GM21723 (cell line): Measurements from ENCODE around the gene SDR42E1.
"Not testable (repeated sequence)": the region's sequence is repeated elsewhere in the genome, so short reads cannot be mapped to it uniquely, and the experiment has no call there.

Experiments used
- ATAC-seq: cut with Tn5 transposase; IDR thresholded peaks from one replicate; pipeline ENCODE4 v1.9.1; 2021; ENCODE audit warnings: mild to moderate bottlenecking, moderate library complexity; ENCODE audit not compliant: unreplicated experiment

SDR42E1 gene

DNA sequence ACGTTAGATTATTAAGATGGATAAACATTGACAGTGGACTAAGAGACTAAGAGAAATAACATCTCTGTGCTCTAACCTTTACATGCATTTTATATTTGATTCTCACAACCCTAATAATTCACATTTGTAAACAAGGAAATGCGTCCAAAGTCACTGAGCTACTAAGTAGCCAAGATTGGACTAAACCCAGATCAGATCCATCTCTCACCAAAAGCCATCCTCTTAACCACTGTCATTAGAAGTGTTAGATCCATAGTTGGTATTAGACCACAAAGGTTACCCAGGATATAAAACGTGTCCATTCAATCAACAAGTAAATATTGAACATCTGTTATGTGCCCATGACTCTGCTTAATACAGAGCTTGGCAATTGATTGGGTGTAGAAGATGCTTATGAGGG lies 29.0 kb upstream of the SDR42E1 start:
- ATAC-seq = no peak

DNA sequence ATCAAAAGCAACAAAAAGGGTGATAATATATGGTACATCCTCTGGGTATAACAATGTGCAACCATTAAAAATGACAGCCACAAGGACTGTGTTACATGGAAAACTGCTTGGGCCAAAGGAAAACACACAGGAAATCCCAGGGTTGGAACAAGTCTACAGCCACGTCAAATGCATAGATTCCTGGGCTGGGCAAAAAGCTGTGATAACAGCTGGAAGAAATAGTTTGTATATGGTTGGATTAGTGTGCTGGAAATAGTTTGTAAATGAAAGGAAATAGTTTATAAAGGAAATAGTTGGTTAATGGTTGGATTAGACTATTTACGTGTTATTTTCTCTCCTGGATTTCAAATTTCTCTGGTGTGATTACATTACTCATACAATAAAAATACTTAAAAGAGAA lies 26.4 kb upstream of the SDR42E1 start:
- ATAC-seq = no peak

DNA sequence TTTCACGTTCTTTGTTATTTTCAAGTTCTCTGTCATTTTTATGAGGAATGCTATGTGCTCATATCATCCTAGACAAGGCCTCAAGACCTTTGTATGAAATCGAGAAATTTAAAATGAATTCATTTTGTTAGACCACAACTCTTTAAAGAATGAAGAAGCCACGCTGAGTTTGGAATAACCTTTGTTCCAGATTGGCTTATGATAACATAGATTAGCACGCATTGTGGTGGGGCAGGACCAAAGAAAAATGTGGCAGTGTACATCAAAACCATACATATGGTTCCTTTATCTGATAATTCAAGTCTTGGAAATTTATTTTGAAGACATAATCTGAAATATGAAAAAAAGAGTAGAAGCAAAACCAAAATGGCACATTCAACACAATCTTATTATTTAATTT lies 26.0 kb upstream of the SDR42E1 start:
- ATAC-seq = no peak

DNA sequence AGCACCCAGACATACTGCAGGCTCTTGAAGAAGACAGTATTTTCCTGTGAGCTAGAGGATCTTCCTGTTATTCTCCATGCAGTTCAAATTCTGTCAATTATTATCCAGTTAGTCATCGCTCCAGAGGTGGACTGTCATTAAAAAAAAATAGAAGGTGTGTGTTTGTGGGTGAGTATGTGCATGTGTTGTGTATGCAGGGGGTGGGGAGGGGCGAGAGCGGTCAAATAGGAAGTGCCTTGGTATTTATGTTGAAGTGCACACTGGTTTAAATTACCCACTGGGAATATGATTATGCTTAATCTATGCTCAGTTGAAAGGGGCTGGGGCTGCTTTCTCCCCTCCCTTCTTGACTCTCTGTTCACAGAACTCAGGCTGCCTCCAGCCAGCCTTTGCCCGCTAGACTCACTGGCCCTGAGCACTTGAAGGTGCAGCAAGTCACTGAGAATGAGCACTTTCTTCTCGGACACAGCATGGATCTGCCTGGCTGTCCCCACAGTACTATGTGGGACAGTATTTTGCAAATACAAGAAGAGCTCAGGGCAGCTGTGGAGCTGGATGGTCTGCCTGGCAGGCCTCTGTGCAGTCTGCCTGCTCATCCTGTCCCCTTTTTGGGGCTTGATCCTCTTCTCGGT lies 23.8 kb upstream of the SDR42E1 start, which contains the start of gene HSD17B2:
Gene HSD17B2, plus strand, starts transcription at position 273 of the 632 bp plus-strand sequence. Its CDS starts 172 bp downstream, at position 445.
- ATAC-seq = no peak

DNA sequence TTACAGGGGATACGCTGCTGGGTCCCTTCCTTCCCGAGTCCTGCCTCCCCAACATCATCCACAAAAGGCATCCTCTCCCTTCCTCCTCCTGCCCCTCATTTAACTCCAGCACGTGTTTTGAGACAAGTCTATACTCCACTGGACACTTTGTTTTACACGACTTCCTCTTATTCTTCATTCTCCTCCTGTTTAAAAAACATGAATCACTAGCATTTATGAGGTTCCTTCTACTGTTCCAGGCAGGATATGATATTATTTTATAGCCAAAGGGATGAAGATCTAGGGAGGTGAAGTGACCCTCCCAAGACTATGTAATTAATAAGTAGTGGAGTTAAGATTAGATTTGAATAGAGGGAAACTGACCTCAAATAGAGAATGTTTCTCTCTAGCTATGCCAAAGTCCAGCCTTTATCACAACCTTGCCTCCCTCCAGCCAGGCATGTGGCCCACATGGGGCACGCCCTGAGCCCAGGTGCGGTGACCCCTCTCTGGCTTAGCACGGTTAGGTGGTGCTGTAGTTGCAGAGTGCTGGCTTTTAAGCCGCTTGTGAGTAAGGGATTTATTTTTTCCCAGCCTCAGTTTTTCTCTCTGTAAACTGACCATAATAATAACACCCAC lies 22.5 kb upstream of the SDR42E1 start:
- no peak for ATAC-seq

DNA sequence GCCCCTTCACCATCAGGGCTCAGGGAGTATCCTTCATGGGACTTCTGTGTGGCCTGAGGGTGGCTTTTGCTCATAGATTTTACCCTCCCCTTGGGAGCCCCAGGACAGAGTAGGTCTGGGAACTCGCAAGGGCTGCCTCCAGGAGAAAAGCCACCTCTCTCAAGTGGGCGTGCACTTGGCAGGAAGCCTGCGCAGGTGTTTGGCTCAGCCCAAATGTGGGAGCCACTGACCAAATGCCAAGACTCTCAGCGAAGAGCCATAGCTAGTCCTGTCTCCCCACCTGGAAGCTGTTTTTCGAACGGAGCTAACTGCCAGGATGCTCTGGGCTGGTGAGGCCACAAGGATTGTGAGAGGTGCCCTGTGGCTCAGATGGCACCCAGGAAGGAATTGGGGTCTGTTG lies 21.7 kb upstream of the SDR42E1 start:
- ATAC-seq = no peak

DNA sequence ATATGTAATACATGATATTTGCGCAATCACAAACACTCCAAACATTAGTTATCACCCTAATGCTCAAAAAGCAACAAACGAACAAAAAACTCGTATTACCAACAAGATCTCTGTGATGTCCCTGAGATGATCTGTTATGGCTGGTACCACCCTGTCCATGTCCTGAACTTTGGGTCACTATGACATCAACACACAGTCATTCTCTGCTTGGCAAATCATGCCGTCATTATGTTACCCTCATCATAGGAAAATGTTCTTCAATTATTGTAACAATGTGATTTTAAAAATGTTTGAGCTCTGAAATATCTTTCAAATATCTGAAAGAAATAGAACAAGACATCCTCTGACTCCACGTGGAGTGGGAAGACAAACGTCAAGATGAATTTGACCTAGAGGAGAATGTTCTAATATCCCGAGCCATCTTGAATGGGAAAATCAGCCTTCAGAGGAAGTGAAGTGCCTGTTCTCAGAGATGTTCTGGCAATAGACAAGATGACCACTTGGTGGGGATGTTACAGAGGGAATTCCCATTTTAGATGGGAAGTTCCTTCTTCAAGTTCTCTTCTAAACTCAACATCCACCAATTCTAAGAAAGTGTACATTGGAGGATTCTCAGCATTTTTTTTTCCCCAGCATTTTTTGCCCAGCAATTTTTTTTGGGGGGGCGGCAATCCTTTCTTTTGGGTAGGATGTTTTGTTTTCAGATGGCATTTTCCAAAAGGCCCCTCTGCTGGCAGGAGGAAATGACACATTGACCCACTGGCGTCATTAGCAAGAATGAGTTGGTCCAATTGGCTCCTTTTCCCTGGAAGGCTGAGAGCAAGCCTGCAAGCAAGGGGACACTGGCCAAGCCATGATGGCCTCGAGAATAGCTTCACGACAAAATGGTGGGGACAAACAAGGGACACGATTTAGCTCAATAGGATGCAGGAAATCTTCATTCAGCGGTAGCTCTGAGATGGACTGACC lies 20.1 kb upstream of the SDR42E1 start:
- no peak for ATAC-seq

DNA sequence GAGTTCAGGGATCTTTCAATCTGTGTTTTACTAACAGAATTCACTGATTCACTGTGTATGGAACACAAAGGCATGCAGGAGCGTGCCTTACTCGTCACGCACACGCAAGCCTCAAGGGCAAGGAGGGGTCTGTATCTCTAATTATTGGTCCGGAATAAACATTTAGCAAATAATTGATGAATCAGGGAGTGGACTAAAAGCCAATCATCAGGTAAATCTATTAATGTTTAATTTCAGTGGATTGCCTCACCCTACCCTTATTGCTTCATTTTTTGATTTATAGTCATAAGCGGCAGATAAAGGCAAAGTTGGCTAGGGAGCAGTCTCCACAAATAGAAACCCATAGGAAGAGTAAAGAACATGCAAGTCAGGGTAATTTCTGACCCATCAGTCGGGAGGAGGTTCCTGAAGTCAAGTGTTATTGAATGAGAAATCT lies 16.4 kb upstream of the SDR42E1 start:
- no peak for ATAC-seq

DNA sequence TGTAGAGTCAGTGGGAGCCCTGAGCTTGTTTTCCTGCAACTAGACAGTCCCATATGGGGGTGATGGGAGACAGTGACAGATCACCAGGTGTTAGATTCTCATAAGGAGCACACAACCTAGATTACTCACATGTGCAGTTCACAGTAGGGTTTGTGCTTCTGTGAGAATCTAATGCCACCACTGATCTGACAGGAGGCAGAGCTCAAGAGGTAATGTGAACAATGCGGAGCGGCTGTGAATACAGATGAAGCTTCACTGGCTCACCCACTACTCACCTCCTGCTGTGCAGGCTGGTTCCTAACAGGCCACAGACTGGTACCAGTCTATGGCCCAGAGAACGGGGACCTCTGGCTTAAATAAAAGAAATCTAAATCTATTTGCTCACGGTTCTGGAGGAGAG lies 13.6 kb upstream of the SDR42E1 start:
- no peak for ATAC-seq

DNA sequence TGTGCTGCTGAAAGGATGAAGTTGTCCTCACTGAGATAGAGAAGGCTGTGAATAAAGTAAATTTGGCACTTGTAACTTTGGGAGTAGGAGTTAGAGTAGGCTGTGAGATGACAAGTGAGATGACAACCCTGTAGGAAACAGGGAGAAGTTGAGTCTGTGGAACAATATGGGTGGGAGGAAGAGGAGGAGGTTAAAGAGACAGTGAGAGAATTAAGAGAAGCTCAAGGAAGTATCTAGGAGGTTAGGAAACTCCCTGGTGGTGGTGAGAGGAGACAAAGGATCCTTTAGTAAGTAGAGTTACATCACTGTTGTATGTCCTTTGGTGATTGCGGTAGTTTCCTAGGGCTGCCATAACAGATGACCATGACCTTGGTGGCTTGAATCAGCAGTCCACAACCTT lies 13.0 kb upstream of the SDR42E1 start:
- no peak for ATAC-seq

DNA sequence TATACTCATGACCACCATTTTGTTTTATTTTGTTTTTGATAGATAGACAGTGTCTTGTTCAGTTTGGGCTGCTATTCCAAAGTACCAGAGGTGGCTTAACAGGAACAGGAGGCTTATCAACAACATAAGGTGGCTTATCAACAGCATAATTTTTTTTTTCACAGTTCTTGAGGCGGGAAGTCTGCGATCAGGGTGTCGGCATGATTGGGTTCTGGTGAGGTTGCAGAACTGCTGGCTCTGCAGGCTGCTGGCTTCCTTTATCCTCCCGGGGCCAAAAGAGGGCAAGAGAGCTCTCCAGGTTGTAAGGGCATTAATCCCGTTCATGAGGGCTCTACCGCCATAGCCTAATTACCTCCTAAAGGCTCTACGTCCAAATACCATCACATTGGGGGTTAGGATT lies 11.9 kb upstream of the SDR42E1 start:
- no peak for ATAC-seq

DNA sequence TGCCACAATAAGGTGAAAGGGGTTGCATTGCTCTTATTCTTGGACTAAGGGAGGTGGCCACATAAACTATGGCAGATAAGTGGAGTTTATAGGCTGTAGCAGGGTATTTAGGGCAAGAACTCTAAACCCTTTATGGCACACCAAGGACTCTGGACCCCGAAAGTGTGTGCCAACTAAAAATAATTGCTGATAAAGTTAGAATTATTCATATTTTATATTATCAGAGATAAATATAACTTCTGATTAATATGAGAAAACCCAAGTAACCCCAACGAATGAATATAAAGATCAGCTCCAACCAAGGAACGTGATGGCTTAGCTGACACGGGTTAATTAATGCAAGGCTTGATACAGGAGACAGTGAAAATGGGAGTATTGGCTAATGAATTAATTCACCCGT lies 8.8 kb upstream of the SDR42E1 start:
- ATAC-seq = no peak

DNA sequence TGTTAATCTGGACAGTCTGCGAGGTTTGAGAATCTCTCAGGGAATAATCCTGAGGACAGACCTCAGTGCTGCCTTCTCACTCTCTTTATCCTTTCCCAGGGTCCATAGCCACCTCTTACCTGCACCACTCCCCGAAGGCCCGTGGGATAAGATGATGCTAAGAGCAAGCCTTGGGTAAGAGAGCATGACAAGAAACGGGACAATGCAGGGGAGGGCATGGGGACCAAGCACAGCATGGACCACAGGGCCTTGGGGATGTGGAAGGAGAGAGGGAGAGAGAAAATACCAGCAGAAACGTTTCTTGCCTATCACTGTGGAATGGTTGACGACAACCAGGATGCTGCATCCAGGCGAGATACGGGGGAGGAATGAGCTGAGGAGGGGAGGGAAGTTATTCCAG lies 8.3 kb upstream of the SDR42E1 start:
- ATAC-seq = no peak

DNA sequence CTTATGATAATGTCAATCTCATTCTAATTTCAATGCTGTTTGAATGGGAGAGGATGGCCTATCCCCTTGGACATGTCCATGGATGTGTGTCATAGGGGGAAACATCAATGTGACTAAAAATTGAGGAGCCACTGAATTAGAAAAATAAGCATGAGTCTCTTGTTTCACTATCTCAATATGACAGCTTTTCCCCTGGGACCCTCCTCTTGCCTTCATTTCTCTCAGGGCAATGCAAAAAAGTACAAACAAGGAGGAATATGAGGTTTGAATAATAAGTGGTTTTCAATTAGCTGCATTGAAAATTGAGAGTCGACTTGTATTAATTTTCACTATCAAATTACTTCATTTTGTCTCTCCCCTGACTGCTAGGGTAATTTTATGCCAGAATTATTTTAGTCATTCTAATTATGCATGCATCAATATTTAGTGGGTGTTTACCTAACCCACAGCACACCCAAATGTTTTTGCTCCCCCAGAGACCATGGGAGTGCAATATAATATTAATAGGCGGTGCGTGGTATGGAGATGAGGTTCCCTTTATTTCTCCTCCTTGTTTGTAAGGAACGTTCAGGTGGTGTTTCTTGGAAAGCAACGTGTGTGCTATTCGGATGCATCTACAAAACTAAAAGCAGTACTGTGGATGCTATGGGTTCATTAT lies 6.8 kb upstream of the SDR42E1 start:
- no peak for ATAC-seq

DNA sequence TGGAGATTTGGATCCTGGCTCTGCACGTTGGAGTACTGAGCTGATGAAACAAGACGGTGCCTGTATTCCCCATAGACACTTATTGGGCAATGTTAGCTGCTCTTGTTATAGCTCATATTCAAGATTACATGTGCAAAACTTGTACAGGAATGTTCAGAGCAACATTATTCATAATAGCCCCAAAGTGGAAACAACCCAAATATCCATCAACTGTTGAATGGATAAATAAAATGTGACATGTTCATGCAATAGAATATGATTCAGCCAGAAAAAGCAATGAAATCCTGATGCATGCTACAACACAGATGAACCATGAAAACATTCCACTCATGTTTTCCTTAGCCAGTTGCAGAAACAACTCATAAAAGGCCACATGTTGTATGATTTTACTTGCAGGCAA lies 5.7 kb upstream of the SDR42E1 start:
- ATAC-seq = no peak

DNA sequence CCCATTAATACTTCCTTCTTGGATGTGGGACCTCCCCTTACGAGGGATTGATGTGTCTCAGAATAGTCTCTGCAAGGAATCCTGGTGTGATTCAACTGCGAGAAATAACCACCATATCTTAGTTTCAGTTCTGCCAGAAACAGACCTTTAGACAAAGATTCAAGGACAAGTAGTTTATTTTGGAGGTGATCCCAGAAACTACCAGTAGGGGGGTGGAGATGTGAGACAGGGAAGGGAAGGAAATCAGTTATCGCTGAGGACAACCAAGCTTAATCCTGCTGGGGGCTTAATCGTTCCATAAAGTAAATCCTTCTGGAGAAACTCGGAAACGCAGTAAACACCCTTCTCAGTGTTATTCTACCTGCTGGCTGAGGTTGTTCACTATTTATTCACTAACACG lies 5.0 kb upstream of the SDR42E1 start:
- ATAC-seq = no peak

DNA sequence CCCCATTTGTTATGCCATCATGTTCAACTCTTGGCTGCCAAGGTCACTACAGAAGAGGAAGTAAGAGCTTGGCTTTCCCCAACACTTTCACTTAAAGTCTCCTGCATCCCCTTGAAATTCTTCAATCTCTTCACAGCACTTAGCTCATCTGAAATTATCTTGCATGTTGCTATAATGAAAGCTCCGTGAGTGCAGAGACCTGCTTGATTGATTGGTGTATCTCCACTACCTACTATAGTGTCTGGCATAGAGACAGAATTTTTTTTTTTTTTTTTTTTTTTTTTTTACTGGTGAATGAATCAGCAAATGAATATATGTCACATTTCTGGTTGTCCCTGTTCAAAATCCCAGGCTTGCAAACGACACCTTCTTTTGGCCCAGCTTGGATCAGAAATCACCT lies 1.9 kb upstream of the SDR42E1 start:
- no peak for ATAC-seq

DNA sequence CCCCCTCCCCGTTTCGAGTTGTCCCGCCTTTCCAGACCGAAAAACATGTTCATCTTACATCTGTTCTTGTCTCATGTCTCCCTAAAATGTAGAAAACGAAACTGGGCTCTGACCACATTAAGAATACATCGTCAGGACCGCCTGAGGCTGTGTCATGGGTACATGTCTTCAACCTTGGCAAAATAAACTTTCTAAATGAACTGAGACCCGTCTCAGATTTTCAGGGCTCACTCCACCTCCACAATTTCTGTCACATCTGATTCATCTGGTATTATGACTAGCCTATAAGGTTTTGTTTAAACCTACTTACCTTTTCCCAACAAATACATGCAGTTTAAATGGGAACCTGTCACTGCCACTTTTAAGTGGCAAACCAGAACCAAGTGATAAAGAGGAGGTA lies 621 bp downstream of the SDR42E1 start:
- no peak for ATAC-seq

DNA sequence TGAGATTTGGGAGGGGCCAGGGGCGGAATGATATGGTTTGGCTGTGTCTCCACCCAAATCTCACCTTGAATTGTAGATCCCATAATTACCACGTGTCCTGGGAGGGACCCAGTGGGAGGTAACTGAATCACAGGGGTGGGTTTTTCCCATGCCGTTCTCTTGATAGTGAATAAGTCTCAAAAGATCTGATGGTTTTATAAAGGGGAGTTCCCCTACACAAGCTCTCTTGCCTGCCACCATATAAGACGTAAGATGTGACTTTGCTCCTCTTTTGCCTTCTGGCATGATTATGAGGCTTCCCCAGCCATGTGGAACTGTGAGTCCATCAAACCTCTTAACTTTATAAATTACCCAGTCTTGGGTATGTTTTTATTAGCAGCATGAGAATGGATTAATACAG lies 1.5 kb downstream of the SDR42E1 start:
- not testable (repeated sequence) for ATAC-seq

DNA sequence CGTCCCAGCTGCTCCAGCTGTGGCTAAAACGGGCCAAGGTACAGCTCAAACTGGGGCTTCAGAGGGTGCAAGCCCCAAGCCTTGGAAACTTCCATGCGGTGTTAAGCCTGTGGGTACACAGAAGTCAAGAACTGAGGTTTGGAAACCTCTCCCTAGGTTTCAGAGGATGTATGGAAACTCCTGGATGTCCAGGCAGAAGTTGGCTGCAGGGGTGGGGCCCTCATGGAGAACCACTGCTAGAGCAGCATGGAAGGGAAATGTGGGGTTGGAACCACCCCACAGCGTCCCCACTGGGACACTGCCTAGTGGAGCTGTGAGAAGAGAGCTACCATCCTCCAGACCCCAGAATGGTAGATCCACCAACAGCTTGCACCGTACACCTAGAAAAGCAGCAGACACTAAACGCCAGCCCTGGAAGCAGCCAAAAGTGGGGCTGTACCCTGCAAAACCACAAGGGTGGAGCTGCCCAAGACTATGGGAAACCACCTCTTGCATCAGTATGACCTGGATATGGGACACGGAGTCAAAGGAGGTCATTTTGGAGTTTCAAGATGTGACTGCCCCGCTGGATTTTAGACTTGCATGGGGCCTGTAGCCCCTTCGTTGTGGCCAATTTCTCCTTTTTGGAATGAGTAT lies 2.2 kb downstream of the SDR42E1 start:
- ATAC-seq = no peak

DNA sequence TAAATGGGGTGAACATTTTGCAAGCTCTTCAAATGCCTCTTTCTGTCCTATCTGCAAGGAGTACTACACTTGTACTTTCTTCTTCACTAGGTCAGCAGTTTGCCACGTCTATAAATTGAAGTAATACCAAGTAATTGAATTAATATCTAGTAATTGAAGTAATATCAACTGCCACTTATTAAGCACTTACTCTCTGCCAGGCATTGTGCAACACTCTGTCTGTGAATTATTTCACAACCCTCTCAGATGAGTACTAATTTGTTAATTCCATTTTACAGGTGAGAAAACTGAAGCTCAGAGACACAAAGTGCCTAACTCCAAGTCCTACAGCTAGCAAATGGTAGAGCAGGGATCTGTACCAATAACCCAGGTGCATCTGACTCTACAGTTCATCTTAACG lies 4.1 kb downstream of the SDR42E1 start:
- no peak for ATAC-seq
